NCI-H187 (cell line): ENCODE results near the gene FOXL3.
"Not testable (repeated sequence)": the region's sequence is repeated elsewhere in the genome, so short reads cannot be mapped to it uniquely, and the experiment has no call there.

Experiments used
- DNase-seq, 2 experiments: peaks; one replicate each; lab custom pipeline; 2025; lab: John Stamatoyannopoulos, UW

FOXL3 gene

GRCh38 chr7:290554-291372, 793 bp downstream of the FOXL3 start:
- DNase-seq, result no peak

- DNase-seq, result no peak
Measured at GRCh38 chr7:291373-292092, 1.6 kb downstream of the FOXL3 start.

- DNase-seq, result no peak
Measured at GRCh38 chr7:292226-292625, 2.3 kb downstream of the FOXL3 start.

DNA sequence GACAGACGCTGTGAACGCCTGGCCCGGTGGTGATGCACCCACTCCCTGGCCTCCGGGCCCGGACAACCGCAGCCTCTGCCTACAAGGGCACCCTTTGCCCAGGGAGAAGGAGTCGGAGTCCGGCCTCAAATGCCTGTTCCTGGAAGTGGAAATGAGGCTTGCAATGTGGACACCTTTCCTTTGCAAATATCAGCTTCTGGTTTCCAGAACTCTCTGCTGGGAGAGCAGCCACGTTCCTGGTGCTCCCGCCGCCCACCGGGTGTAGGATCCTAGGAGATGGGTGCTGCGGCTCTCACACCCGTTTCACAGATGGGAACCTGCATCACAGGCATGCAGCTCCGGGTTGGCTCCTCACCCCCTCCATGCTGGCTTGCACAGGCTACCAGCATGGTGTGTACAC, 2.9 kb downstream of the FOXL3 start:
- no peak for DNase-seq

DNA sequence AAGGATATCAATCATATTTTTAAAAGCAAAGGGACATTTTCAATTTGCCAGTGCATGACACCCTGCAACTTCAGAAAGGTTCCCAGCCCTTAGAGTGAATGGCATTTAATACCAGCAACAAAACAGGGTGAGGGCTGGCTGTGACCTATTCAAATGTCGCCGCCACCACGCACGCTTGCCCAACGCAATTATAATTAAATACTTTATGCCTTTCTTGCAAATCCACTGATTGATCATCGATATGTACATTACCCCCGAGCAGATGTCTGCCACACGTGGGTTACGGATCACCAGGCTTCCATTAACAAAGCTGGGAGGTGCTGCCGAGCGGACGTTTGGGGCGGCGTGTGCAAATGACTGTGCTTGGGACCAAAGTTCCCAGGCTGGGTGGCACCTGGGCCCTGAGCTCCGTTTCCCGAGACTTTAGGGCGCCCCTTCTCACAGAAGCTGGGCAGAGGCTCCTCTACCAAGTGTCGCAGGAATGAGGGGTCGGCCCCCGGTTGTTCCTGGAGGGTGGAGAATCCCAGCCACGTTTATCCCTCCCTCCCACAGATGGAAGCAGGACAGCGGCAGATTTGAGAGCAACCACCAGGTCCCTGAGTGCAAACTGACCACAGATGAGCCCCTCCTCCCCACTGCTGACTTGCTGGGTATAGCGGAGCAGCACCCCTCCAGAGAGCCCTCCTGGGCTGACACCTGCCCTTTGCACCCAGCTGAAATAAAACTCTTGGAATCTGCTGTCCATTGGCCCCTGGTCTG, 3.9 kb downstream of the FOXL3 start:
- DNase-seq, result no peak

DNA sequence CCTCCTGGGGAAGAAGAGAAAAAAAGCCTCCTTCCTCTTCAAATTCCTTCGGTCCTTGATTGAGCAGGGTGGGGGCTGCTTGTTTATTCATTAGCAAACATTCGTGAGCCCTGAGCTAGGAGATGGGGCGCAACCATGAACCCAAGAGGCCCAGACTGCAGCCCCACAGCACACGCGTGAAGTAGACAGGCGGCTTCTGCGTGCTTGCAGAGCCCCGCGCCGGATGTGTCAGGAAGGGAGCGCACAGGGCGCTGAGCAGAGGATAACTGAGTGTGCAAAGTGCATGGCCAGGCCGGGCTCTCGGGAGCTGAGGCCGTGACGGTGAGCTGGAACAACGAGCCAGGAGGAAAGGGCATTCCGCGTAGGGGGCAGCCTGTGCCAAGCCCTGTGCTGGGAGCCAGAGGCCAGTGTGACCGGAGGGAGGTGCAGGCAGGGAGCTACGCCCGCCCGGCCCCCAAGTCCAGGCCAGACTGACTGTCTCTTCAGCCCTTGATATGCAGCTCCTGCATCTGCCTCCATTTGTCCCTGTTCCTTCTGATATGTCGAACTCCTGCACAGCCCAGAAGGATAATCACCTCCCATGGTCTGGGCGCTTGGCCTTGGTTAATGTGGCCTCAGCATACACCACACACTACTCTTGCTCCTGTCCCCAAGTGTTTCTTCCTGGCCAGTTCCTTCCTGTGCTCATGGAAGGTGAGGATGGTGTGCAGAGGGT, 4.6 kb downstream of the FOXL3 start:
- DNase-seq, result no peak

- DNase-seq, result no peak
Measured at GRCh38 chr7:295155-296154, 5.5 kb downstream of the FOXL3 start.

DNA sequence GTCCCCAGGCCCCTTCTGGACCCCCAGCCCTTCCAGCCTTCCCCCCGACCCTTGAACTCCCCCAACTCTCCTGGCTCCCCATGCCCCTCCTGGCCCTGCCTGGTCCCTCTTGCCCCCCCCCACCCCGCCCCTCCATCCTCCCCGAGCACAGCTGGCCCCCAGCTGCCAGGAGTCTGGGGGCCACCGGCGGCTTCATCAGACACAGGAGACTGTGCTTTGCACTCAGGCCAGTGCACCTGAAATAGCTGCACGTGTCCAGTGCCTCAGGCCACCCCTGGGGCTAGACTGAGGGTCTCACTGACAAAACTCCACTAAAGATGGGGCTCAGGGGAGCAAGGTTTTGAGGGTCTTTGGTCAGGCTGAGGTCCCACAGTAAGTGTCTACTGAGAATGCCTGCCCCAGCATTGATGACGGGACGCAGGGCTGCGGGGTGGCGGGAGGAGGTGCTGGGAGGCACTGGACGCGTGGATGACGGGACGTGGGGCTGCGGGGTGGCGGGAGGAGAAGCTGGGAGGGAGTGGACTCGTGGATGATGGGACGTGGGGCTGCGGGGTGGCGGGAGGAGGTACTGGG, 6.5 kb downstream of the FOXL3 start:
- no peak for DNase-seq

GRCh38 chr7:297141-297540, 7.2 kb downstream of the FOXL3 start:
- not testable (repeated sequence) for DNase-seq

GRCh38 chr7:297611-298374, 7.8 kb downstream of the FOXL3 start:
- DNase-seq, result no peak

- no peak for DNase-seq
Measured at GRCh38 chr7:298375-298702, 8.4 kb downstream of the FOXL3 start.

DNA sequence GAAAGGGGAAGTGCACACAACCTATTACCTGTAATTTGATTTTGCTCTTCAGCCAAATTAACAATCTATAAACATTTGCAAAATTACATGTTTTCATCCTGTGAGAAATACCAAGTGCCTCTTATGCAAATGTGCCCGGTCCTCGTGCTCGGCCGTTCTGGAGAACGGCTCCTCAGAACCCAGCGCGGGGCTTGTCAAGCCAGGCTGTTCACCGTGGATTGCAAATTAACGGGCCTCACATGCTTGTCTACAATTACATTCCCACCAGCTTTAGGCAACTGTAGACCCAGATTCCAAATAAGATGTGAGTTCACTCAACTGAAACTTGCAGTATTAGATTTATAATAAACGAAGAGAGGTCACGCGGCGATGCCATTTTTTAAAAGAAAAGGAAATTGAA, 8.8 kb downstream of the FOXL3 start:
- no peak for DNase-seq

DNA sequence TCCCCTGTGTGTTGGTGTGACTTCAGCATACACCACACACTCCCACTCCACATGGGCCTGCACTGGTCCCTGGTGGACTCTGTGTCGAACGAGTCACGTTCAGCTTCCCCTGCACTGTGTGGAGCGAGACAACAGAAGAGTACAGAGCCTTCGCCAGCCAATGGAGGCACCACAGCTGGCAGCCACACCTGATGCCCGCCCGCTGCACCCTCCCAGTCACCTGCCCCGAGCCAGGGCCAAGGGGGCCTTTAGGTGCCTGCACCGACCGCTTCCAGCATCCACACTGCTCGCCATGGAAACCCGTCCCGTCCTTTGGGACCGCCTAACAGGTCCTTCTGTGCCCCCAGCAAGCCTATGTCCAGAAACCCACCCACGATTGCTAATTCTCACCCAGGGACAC, 9.2 kb downstream of the FOXL3 start:
- no peak for DNase-seq

GRCh38 chr7:299628-300027, 9.7 kb downstream of the FOXL3 start:
- DNase-seq, result no peak

DNA sequence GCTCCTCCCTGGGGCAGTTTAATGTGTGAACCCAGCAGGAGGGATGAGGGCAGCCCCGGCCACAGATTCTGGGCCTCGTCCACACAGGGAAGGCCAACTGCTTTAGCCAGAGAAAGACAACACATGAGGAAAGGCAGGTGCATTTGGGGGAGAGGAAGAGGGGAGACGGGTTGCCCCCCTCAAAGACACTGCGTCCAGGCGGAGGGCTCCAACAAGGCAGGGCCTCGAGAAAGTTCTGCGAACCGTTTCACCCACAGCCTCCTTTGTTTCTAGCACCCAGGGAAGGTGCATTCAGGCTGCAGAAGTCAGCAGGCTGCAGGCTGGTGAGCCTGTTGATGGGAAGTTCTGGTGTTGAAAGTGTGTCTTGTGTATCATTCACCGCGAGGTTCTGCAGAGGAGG, 10.1 kb downstream of the FOXL3 start:
- DNase-seq, result no peak

- DNase-seq, result no peak
Measured at GRCh38 chr7:300546-301290, 10.7 kb downstream of the FOXL3 start.

DNA sequence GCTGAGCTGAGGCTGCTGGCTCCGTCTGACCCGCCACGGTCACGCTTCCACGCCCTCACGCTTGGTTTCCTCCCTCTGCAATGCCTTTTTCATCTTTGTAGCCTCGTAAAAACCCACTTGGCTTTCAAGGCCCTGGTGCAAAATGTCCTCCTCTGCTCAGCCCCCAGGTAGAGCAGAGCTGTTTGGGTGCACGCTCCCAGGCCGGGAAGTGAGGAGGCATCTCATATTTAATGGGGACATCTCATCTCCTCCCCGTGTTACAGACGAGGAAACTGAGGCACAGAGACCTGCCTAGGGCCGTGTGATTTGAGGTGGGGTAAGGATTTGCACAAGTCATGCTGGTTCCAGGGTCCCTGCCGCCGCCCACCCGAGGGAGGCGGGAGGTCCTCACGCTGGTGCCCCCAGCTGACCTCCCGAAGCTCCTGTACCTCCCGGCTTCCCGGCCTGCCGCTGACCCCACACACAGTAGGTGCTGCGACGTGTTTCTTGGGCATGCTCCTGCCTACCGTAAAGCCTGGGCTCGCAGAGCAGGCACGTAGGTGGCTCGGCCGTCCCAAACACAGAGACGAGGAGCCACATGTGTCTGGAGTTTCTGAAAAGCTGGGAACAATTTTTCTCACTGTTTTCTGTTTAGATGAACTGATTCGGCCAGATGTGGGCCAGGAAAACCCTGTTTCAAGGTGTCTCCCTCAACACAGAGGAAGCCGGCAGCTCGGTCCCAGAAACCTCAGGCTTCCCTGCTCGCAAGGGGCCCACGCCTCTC, 11.5 kb downstream of the FOXL3 start:
- DNase-seq, result no peak
